ENCODE data around the gene HTR6. TPM values are rescaled to one million over a fixed set of nuclear protein-coding genes. Genes with fewer than 3 reads are reported as not detected.
A peak's percentile ranks its signal among the peaks of the same experiment; 100 is the strongest.

HTR6 gene
- total and polyA plus RNA-seq, 5 experiments from 2014 or later = 0.20 to 0.38 TPM; not detected in 3

DNA sequence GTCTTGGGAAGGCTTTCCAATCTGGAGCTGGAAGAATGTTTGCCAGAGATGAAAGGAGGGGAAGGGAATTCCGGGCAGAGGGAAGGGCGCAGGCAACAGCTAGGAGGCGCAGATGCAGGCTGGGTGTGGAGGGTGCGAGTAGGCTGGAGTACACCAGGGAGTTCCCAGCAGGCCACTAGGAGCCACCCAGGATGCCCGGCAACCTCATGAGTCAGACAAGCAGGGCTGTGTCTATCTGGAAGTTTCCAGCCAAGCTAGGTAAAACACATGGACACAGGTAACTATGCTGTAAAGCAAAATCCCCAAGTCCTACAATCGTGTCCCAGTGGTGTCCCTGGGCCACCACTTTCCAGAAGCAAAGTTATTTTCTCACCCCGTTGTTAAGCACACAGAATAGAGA lies 21.6 kb upstream of the HTR6 start:
- no peak for ATAC-seq
- H3K36me3 Mint-ChIP-seq = peaks cover 0 to 2% (median 0%) of the 10 kb centered on the region in 3 donors
- POLR2A ChIA-PET = interaction anchor here (0.7 to 7.1 kb wide), 6 partner anchors 8 to 158 kb away, joined by 3 to 59 read pairs (median 5); partner anchors contain the start of gene CAPZB
- DNase-seq = peak in 1 of 10 donors; percentile 61
- peak overlapping the region; percentile 75 to 95 (median 84) for H3K4me3 Mint-ChIP-seq
- no peaks in the 10 kb centered on the region for H3K9me3 Mint-ChIP-seq
- H3K27me3 Mint-ChIP-seq = peaks cover 0 to 18% (median 0%) of the 10 kb centered on the region in 5 donors
- peaks cover 14 to 35% (median 33%) of the 10 kb centered on the region in 4 donors for H3K4me1 Mint-ChIP-seq
- H3K27ac Mint-ChIP-seq = peak overlapping the region; percentile 53 to 92 (median 81)

DNA sequence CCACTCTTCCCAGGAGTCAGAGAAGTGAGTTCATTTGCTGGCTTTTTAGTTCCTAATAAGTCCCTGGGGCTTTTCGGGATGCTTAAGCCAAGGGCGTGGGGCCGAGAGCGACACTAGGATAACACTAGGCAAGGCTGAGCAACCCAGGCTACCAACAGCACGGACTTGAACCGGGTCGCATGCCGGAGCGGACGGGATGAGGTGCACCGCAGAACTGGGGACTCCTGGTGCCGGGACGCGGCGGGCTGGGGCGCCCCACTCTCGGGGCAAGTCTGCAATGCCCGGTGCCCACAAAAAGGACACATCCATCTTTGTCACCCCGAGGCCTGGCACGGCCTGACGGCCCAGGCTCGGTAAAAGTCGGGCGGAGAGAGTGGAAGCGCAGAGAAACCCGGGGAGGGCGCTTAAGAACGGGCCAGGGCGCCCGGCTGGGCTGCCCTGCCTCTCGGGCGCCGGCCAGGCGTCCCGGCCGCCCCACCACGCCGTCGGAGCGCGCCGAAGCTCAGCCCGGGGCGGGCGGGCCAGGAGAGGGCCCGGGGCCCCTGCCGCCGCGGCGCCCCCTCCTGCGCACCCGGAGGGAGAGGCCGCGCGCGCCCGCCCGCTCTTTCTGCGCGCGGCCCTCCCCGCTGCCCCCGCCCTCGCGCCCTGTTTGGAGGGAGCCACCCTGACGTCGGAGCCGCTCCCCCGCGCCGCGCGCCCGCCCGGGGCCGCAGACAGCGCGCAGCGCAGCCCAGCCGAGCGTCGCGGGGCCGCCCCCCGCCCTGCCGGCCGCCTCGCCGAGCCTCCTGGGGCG lies 20.9 kb upstream of the HTR6 start, which contains the start of gene NBL1:
TSS of gene NBL1 (plus strand) at position 710 of the 793 bp plus-strand sequence. CDS start 10,720 bp downstream, outside the sequence.
- peak within 1 kb of the TSS; percentile 93 to 99 (median 96) for H3K4me3 Mint-ChIP-seq
- DNase-seq (peak; percentile 54 to 87 (median 78)), ATAC-seq (peak; percentile 85 to 86)
- no peaks in the 10 kb centered on the region for H3K9me3 Mint-ChIP-seq
- H3K36me3 Mint-ChIP-seq = peaks cover 0 to 2% (median 0%) of the 10 kb centered on the region in 3 donors
- peaks cover 14 to 35% (median 33%) of the 10 kb centered on the region in 4 donors for H3K4me1 Mint-ChIP-seq
- POLR2A ChIA-PET = interaction anchor here (0.9 to 7.1 kb wide), 7 partner anchors 16 to 175 kb away, joined by 3 to 59 read pairs (median 4); partner anchors contain the start of gene CAPZB
- H3K27me3 Mint-ChIP-seq = peaks cover 0 to 18% (median 0%) of the 10 kb centered on the region in 5 donors
- H3K27ac Mint-ChIP-seq = peak within 1 kb of the TSS; percentile 76 to 98 (median 94)

DNA sequence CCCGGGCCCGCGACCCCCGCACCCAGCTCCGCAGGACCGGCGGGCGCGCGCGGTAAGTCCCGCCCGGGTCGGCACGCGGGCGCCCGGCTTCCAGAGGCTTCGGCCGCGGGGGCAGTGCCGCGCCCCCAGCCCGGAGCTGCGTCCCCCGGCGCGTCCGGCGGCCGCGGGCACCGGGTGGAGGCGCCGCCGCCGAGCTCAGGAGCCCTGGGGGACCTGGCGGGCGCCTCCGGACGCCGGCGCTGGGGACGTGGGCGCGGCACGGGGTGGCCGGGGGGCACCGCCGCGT lies 20.3 kb upstream of the HTR6 start:
- ATAC-seq (no peak), DNase-seq (no peak)
- Mint-ChIP-seq H3K9me3 (no peaks in the 10 kb centered on the region), H3K27ac (peak overlapping the region in 1 of 10 donors; percentile 92), H3K4me1 (peaks cover 14 to 36% (median 33%) of the 10 kb centered on the region in 4 donors), H3K36me3 (peaks cover 0 to 2% (median 0%) of the 10 kb centered on the region in 3 donors), H3K4me3 (peak overlapping the region in 2 of 10 donors; percentile 94 to 95), H3K27me3 (peaks cover 0 to 16% (median 0%) of the 10 kb centered on the region in 5 donors)
- POLR2A ChIA-PET = interaction anchor here (1.0 to 7.1 kb wide), 6 partner anchors 15 to 176 kb away, joined by 3 to 59 read pairs (median 4); partner anchors contain the start of gene CAPZB

DNA sequence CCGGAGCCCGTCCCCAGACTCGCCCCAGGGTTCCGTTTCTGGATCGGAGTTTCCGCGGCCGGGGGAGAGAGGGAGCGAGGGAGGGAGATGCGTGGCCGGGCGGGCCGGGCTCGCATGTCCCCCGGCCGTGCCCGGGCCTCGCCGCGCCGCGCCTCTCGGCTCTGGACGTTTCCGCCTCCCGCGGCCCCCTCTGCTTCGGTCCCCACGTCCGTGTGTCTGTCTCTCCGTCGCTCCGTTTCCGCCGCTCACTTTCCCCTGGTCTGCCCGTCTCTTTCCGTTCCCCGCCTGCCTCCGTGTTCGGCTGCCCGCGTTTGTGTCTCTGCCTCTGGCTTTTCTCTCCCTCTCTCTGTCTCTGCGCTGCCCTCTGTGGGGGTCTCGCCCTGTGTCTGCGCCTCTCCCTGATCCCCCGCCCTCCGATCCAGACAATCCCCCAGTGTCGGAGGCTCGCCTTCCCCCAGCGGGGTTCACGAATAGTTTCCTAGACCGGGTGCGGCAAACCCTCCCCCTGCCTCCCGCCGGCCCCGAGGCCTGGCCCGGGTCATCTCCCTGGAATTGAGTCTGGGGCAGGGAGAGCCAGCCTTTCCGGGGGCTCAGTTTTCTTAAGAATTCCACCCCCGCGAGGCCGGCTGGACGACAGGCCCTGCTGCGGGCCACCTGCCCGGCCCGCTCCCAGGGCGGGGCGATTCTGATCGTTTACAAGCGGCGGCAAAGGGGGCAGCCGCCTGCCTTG lies 19.8 kb upstream of the HTR6 start:
- POLR2A ChIA-PET = interaction anchor here (0.5 to 7.1 kb wide), 7 partner anchors 44 to 176 kb away, joined by 3 to 59 read pairs (median 3); partner anchors contain the start of gene CAPZB
- peaks cover 0 to 16% (median 0%) of the 10 kb centered on the region in 5 donors for H3K27me3 Mint-ChIP-seq

DNA sequence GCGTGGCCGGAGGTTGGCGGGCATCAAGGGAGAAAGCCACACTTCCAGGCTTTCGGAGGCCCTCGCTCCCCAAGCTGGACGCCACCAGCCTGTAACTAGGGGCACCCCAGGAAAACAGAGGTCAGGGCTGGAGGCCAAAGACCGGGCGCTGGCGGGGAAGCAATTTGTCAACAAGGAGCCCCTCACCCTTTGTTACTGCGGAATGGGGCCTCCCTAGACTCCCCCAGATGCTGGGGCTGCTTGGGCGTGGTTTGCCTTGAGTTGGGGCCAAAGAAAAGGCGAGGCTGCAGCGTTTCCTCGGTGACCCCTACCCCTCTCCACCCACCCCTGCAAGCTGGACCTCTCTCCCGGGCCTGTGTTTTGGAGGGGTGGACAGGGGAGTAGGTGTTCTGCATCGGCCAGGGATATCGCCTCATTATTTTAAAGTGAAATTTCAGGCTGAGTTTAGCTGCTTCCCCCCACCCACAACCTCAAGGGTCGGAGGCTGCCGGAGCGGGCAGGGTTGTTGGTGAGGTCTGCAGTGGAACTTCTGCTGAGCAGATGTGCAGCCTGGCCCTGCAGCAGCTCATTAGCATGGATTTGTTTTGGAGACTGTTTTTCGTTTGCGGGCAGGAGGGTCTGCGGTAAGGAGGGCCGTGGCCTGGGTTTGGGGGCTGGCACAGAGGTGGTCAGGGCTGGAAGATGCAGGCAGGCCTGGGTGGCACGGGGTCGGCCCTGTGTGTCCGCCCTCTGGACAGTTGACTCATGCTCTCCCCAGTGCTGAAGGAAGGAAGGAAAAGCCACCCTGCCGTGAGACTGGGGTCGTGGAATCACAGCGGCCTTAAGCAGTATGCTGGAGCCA lies 19.0 kb upstream of the HTR6 start:
- Mint-ChIP-seq H3K36me3 (peaks cover 0 to 2% (median 0%) of the 10 kb centered on the region in 3 donors), H3K4me1 (peaks cover 14 to 39% (median 37%) of the 10 kb centered on the region in 4 donors), H3K27me3 (peaks cover 0 to 16% (median 0%) of the 10 kb centered on the region in 5 donors), H3K27ac (peak overlapping the region in 5 of 10 donors; percentile 19 to 79 (median 75)), H3K4me3 (peak overlapping the region; percentile 46 to 99 (median 90)), H3K9me3 (no peaks in the 10 kb centered on the region)
- DNase-seq (no peak), ATAC-seq (no peak)
- POLR2A ChIA-PET = interaction anchor here (0.5 to 7.1 kb wide), 5 partner anchors 45 to 177 kb away, joined by 3 to 59 read pairs (median 3); a partner anchor contains a TSS

More for the DNA sequence above, 19.8 kb upstream of the HTR6 start:
- H3K36me3 Mint-ChIP-seq = peaks cover 0 to 2% (median 0%) of the 10 kb centered on the region in 3 donors
- peak; percentile 27 to 79 (median 44) for DNase-seq
- H3K4me3 Mint-ChIP-seq = peak overlapping the region; percentile 93 to 99 (median 96)
- H3K27ac Mint-ChIP-seq = peak overlapping the region; percentile 76 to 98 (median 94)
- H3K9me3 Mint-ChIP-seq = no peaks in the 10 kb centered on the region
- H3K4me1 Mint-ChIP-seq = peaks cover 14 to 37% (median 33%) of the 10 kb centered on the region in 4 donors
- ATAC-seq = peak; percentile 42 to 46

DNA sequence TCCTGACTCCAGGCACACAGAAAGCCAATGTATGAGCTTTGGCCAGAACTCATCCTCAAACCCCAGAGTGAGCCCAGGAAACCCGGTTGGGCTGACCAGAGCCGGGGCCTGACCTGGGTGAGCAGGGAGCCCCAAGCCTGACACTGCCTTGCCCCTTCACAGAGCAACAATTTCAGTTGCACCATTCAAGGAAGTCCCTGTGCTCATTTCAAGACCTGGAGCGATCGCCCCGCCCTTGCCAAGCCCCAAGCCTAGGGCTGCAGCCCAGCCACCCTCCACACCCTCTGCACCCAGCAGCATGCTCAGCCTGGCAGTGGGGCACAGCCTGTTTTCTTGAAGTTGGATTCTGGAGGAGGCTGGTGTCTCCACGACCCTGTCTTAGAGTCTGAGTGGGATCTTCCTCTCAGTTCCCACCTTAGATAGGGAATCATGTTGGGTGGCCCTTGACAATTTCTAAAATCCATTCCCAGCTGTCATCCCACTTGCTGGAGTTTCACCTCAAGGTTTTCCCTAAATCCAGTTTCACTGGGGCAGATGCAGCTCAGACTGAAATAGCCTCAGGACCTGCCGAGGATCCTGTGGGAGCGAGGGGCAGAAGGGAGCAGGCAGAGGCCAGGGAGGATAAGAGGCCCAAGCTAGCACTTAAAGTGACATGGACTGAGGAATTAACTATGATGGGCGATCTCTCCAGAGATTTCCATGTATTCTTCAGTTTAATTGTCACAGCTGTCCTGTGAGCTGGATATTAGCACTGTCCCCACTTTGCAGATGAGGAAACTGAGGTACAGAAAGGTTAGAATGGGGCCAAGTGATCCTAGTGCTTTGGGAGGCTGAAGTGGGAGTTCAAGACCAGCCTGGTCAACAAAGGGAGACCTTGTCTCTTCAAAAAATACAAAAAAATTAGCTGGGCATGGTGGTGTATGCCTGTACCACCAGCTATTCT lies 18.0 kb upstream of the HTR6 start:
- peaks cover 0 to 4% (median 0%) of the 10 kb centered on the region in 3 donors for H3K36me3 Mint-ChIP-seq
- H3K4me3 Mint-ChIP-seq = peak overlapping the region; percentile 51 to 95 (median 78)
- peak overlapping the region; percentile 26 to 98 (median 86) for H3K27ac Mint-ChIP-seq
- DNase-seq (no peak), ATAC-seq (no peak)
- POLR2A ChIA-PET = interaction anchor here (2.0 to 7.1 kb wide), 2 partner anchors 49 to 178 kb away, joined by 8 to 59 read pairs; a partner anchor contains a TSS
- H3K4me1 Mint-ChIP-seq = peaks cover 16 to 48% (median 40%) of the 10 kb centered on the region in 4 donors
- H3K9me3 Mint-ChIP-seq = no peaks in the 10 kb centered on the region
- peaks cover 0 to 13% (median 0%) of the 10 kb centered on the region in 5 donors for H3K27me3 Mint-ChIP-seq

DNA sequence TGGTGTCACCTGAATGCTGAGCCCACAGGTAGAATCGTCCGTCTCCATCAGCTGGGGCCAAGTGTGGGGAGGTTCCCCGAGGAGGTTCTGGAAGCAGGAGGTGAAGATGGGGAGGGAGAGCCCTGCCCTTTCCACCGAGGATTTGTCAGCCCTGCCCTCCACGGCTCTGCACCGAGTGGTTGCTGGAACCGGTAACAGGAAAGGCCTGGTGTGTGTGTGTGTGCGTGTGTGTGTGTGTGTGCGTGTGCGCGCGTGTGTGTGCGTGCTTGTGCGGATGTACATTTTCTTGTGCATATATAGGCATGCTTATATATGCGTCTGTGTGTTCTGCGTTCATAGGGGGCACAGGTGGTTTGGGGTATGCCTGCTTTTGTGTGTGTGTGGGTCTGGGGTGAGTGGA lies 17.0 kb upstream of the HTR6 start:
- H3K27ac Mint-ChIP-seq = peak overlapping the region; percentile 26 to 98 (median 86)
- peak overlapping the region in 9 of 10 donors; percentile 25 to 95 (median 70) for H3K4me3 Mint-ChIP-seq
- H3K27me3 Mint-ChIP-seq = peaks cover 0 to 10% (median 0%) of the 10 kb centered on the region in 5 donors
- POLR2A ChIA-PET = interaction anchor here (0.7 to 7.1 kb wide), 4 partner anchors 21 to 179 kb away, joined by 4 to 59 read pairs (median 6); a partner anchor contains a TSS
- H3K36me3 Mint-ChIP-seq = peaks cover 0 to 6% (median 0%) of the 10 kb centered on the region in 3 donors
- peaks cover 16 to 48% (median 40%) of the 10 kb centered on the region in 4 donors for H3K4me1 Mint-ChIP-seq
- DNase-seq = peak in 8 of 10 donors; percentile 21 to 79 (median 45)
- ATAC-seq = peak in 1 of 2 donors; percentile 22
- H3K9me3 Mint-ChIP-seq = no peaks in the 10 kb centered on the region

DNA sequence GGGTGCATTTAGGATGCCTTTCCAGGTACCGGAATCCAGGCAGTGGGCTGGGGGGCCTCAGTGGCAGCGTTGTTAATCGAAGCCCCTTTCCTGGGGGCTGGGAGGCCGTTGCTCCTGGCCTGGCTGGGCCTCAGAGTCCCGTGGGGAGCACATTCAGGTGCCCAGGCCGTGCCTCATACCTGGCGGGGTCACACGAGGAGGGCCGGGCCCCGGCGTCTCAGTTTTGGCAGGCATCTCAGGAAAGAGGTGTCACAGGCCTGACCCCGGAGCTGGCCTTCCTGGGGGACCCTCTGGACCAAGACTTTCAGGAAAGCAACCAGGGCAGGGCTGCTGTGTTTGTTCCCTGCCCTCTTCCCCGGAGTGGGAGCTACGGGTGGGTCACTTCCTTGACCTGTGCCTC lies 16.4 kb upstream of the HTR6 start:
- H3K27me3 Mint-ChIP-seq = peaks cover 0 to 5% (median 0%) of the 10 kb centered on the region in 5 donors
- H3K4me1 Mint-ChIP-seq = peaks cover 16 to 45% (median 39%) of the 10 kb centered on the region in 4 donors
- no peak overlapping the region for H3K4me3 Mint-ChIP-seq
- peak overlapping the region in 3 of 10 donors; percentile 68 to 90 (median 86) for H3K27ac Mint-ChIP-seq
- DNase-seq (no peak), ATAC-seq (no peak)
- H3K36me3 Mint-ChIP-seq = peaks cover 0 to 6% (median 0%) of the 10 kb centered on the region in 3 donors
- H3K9me3 Mint-ChIP-seq = no peaks in the 10 kb centered on the region
- POLR2A ChIA-PET = interaction anchor here (0.5 to 7.1 kb wide), 4 partner anchors 20 to 244 kb away, joined by 3 to 59 read pairs (median 4); a partner anchor contains a TSS

DNA sequence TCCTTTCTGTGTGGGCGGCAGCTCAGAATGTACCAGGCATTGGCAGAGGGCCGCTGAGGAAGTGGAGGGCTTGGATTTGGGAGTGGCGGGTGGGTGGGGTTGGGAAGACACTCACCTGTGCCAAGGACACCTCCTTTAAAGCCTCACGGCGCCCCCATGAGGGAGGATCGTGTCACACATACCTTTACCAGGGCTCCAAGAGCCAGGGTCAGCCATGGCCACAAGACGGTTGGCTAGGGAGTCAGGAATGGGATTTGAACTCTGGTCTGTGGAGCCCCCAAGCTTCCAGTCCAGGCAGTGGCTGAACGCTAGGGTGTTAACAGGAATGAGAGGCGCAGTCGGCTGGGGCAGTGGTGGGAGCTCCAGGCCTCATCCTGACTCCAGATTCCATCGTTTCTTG lies 16.0 kb upstream of the HTR6 start:
- Mint-ChIP-seq H3K9me3 (no peaks in the 10 kb centered on the region), H3K4me3 (no peak overlapping the region), H3K27me3 (peaks cover 0 to 2% (median 0%) of the 10 kb centered on the region in 5 donors), H3K27ac (peak overlapping the region in 1 of 10 donors; percentile 62), H3K36me3 (peaks cover 0 to 6% (median 0%) of the 10 kb centered on the region in 3 donors), H3K4me1 (peaks cover 18 to 42% (median 37%) of the 10 kb centered on the region in 4 donors)
- POLR2A ChIA-PET = interaction anchor here (0.5 kb wide), 1 partner anchor 245 kb away, joined by 3 read pairs; no protein-coding TSS in a partner anchor
- DNase-seq (no peak), ATAC-seq (no peak)

DNA sequence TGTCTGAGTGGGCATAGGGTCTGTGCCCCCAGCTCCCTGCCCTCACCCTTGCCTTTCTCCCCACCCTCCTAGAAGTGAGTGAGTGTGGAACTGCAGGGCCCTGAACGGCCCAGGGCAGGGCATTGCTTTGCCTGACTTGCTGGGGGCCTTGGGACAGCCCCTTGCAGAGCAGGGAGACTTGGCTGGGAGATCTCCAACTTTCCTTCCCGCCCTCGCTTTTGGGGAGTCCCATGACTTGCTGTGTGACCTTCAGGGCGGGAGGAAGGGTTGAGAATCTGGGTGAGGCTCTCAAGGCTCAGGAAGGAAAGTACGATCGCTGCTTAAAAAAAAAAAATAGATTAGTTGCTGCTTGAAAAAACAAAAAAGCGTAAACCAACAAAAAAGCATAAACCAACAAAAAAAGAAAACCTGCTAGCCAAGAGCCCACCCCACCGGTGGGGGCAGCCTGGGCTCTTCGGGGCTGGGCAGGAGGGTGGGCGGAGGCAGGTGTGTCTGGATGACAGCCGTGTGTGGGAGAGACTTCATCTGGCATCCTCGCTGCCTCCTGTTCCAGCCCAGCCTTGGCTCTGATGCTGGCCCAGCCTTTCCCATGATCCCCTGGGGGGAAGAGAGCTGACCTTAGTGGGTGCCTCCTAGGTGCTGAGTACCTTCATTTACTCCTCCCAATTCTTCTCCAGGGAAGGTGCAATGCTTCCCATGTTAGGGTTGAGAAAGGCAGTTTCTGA lies 14.1 kb upstream of the HTR6 start:
- no peaks in the 10 kb centered on the region for H3K9me3 Mint-ChIP-seq
- POLR2A ChIA-PET = interaction anchor here (0.6 to 1.4 kb wide), 6 partner anchors 8 to 328 kb away, joined by 3 to 8 read pairs (median 4); a partner anchor contains a TSS
- no peak for ATAC-seq

More for the DNA sequence above, 14.1 kb upstream of the HTR6 start:
- Mint-ChIP-seq H3K4me1 (peaks cover 18 to 41% (median 36%) of the 10 kb centered on the region in 4 donors), H3K4me3 (no peak overlapping the region), H3K27ac (peak overlapping the region in 2 of 10 donors; percentile 32 to 49), H3K27me3 (no peaks in the 10 kb centered on the region), H3K36me3 (peaks cover 0 to 4% (median 0%) of the 10 kb centered on the region in 3 donors)
- DNase-seq = no peak

Measured in naive thymus-derived CD8-positive, alpha-beta T cell (primary cell).